GM18499 (cell line): ENCODE results near the gene RFTN1.
A peak's percentile ranks its signal among the peaks of the same experiment; 100 is the strongest.

Experiments used
- ATAC-seq: cut with Tn5 transposase; IDR thresholded peaks from one replicate; pipeline ENCODE4 v1.9.1; 2021; ENCODE audit warnings: moderate number of reproducible peaks; ENCODE audit not compliant: insufficient read depth, unreplicated experiment

Gene RFTN1

GRCh38 chr3:16513141-16514020 is at the start of gene RFTN1:
TSS of gene RFTN1 (minus strand) at chr3:16513699. CDS start at chr3:16493869, 19,830 bp downstream.
- ATAC-seq = no peak

DNA sequence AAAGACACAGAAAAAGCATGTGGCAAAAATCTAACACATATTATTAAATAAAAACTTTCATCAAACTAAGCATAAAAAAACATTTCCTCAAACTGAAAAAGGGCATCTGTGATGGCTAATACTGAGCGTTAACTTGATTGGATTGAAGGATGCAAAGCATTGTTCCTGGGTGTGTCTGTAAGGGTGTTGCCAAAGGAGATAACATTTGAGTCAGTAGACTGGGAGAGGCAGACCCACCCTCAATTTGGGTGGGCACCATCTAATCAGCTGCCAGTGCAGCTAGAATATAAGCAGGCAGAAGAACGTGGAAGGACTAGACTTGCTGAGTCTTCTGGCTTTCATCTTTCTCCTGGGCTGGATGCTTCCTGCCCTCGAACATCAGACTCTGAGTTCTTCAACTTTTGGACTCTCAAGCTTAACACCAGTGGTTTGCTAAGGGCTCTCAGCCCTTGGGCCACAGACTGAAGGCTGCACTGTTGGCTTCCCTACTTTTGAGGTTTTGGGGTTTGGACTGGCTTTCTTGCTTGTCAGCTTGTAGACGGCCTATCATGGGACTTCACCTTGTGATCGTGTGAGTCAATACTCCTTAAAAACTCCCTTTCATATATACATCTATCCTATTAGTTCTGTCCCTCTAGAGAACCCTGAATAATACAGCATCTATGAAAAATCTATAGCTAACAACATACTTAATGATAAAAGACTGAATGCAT is 46.3 kb upstream of the RFTN1 start:
- no peak for ATAC-seq

DNA sequence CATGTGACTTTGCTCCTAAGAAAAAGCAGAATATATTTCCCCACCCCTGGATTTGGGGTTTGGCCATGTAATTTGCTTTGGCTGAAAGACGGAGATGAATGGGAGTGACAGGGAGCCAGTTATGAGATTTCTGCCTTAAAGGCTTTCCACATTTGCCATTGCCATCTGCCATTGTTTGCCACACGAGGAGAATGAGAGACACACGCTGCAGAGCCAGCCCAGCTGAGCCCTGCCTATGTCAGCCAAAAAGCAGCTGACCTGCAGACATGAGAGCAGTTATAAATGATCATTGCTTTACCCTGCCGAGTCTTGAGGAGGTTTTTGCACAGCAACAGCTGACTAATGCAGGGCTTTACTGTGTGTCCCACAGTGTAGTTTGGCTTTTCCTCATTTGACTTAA is 40.6 kb upstream of the RFTN1 start:
- no peak for ATAC-seq

- no peak for ATAC-seq
Observed at GRCh38 chr3:16552757-16553156, 39.3 kb upstream of the RFTN1 start.

GRCh38 chr3:16551342-16551976 is 38.0 kb upstream of the RFTN1 start:
- ATAC-seq = no peak

- ATAC-seq = peak; percentile 89
Observed at GRCh38 chr3:16550676-16551341, 37.3 kb upstream of the RFTN1 start.

DNA sequence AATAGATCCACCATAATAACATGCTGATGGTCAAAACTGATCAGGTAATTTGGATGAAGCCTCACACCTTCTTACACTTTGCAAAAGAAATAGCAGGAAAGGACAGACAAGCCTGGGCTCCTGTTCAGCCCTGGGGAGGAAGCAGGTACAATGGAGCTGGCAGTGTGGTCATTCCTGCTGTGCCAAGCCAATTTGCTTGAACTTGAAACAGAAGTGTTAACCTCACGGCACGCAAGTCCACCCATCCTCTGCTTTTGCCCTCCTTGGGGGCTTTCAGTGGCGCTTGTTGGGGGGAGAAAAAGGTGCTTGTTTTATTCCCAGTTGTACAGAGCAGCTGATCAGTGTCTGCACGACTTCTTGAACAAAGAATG is 36.8 kb upstream of the RFTN1 start:
- ATAC-seq = peak; percentile 6

- no peak for ATAC-seq
Observed at GRCh38 chr3:16548721-16549120, 35.2 kb upstream of the RFTN1 start.

DNA sequence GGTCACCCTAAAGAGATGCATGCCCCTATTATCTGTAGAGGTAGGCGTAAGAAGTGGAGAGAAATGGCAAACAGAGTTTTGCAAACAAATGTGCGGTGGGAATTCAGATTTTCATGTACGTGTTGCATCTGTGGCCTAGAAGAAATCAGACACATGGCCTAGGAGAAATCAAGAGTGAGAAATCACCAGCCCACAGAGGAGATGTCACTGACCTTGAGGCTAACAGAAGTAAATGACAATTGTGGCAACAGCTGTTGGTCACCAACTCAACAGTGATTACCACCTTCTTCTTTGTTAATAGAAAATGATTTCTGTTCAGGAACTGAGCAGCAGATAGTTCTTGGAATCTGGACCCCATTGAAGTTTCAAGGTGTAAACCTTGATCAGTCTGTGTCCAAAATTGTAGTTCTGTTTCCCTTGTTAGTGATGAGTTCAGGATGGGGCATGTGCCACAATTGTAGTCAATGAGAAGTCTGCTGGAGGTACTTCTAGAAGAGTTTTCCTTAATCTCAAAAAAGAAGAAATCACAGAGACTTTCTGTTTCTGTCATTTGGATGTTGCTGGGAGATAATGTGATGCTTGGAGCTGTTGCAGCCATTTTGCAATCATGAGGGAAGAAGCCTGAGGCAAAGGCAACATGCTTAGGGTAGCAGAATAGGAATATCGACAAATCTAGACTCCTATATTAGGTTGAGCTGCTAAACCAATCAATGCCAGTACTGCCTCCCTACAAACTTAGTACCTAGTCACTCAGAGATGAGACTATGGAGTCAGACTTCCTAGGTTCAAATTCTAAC is 34.3 kb upstream of the RFTN1 start:
- ATAC-seq = no peak

- no peak for ATAC-seq
Observed at GRCh38 chr3:16546186-16547010, 32.9 kb upstream of the RFTN1 start.

DNA sequence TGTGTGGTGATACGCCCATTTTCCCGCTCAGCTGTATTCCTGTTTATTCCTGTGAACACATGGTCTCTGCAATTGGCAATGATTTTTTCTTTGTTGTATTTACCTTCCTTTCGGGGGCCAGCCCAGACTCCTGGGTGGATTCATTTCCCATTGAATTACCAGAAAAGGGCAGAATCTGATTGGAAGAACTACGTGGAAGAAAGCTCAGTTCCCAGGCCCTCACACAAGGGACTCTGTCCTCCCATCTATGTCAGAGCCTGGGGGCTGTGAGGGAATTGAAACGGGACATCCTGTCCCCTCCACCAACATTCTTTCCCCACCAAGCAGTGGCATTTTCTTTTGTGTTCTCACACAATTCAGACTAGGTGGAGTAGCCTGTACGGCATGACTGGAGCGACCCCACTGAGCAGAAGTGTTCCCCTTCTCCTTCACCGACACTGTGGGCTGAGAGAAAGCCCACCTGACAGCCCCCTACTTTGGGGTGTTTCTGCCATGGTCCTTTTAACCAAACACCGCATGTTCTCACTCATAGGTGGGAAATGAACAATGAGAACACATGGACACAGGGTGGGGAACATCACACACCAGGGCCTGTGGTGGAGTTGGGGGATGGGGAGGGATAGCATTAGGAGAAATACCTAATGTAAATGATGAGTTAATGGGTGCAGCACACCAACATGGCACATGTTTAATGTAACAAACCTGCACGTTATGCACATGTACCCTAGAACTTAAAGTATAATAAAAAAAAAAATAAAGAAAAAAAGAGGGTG is 32.1 kb upstream of the RFTN1 start:
- no peak for ATAC-seq

- ATAC-seq = no peak
Observed at GRCh38 chr3:16543242-16543864, 29.9 kb upstream of the RFTN1 start.

- ATAC-seq = no peak
Observed at GRCh38 chr3:16538507-16538906, 25.0 kb upstream of the RFTN1 start.

GRCh38 chr3:16536996-16537395 is 23.5 kb upstream of the RFTN1 start:
- ATAC-seq = no peak

DNA sequence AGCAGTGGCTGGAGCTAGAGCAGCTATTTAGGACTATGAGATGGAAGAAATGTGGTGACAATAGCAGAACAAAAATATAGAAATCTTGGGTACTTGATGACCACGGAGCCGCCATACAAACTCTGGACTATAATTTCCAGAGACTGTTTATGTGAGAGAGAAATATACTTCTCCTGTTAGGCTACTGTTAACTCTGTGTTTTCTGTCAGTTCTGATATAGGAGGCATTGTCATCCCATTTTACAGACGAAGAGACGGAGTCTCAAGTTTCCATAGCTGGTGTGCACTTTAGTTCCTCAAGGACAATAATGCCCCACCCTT is 22.8 kb upstream of the RFTN1 start:
- no peak for ATAC-seq

GRCh38 chr3:16534640-16535262 is 21.3 kb upstream of the RFTN1 start:
- no peak for ATAC-seq

DNA sequence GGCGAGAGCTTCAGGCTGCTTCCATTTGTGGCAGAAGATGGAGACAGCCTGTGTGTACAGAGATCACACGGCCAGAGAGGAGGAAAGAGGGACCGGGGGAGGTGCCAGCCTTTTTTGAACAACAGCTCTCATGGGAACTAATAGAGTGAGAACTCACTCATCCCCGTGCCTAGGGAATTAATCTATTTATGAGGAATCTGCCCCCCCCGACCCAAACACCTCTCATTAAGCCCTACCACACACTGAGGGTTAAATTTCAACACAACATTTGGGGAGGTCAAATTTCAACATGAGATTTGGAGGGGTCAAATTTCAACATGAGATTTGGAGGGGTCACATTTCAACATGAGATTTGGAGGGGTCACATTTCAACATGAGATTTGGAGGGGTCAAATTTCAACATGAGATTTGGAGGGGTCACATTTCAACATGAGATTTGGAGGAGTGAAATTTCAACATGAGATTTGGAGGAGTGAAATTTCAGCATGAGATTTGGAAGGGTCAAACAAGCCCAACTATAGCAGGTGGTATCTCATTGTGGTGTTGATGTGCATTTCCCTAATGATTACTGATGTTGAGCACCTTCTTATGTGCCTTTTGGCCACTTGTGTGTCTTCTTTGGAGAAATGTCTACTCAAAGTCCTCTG is 20.6 kb upstream of the RFTN1 start:
- ATAC-seq = no peak
